ENCODE results near the gene PUS1. TPM values are rescaled to one million over a fixed set of nuclear protein-coding genes. Genes with fewer than 3 reads are reported as not detected.

Gene PUS1
- total RNA-seq (2022; extraction: Qiagen RNA extraction) = 54.6 to 79.9 TPM (median 68.0 TPM) in 5 replicates

GRCh38 chr12:131928711-131929580 is at the start of gene PUS1:
Gene PUS1 (plus strand): TSS chr12:131929276. CDS start chr12:131929723, 447 bp downstream.

GRCh38 chr12:131894313-131894860 is 34.7 kb upstream of the PUS1 start, which contains the start of gene ULK1:
Gene ULK1 (plus strand): TSS chr12:131894622. CDS start chr12:131895002, 380 bp downstream.

GRCh38 chr12:131949431-131950181 is 20.5 kb downstream of the PUS1 start, which contains the start of gene EP400:
Gene EP400 (plus strand): TSS chr12:131949942. CDS start chr12:131960620, 10,678 bp downstream.

Other genes starting within 250 kb of the PUS1 start
- 23.3 to 31.0 TPM (median 28.6 TPM) in 5 replicates for gene SFSWAP, start 218.2 kb upstream of the PUS1 start, total RNA-seq (2022; extraction: Qiagen RNA extraction)
- 9.4 to 11.0 TPM (median 10.3 TPM) in 5 replicates for gene MMP17, start 100.9 kb upstream of the PUS1 start, total RNA-seq (2022; extraction: Qiagen RNA extraction)
- 21.7 to 29.0 TPM (median 26.0 TPM) in 5 replicates for gene ULK1, start 34.7 kb upstream of the PUS1 start, total RNA-seq (2022; extraction: Qiagen RNA extraction)
- 21.1 to 26.3 TPM (median 23.8 TPM) in 5 replicates for gene EP400, start 20.7 kb downstream of the PUS1 start, total RNA-seq (2022; extraction: Qiagen RNA extraction)
- 22.8 to 27.6 TPM (median 26.5 TPM) in 5 replicates for gene DDX51, start 215.0 kb downstream of the PUS1 start, total RNA-seq (2022; extraction: Qiagen RNA extraction)
- gene NOC4L, start 215.2 kb downstream of the PUS1 start, total RNA-seq (2022; extraction: Qiagen RNA extraction) = 39.9 to 59.5 TPM (median 55.2 TPM) in 5 replicates

Data from A549 treated with Hydrocortisone at 1 μM for 4 hours (cell line).